ENCODE measurements around the gene SERPINE3.

SERPINE3 gene

DNA sequence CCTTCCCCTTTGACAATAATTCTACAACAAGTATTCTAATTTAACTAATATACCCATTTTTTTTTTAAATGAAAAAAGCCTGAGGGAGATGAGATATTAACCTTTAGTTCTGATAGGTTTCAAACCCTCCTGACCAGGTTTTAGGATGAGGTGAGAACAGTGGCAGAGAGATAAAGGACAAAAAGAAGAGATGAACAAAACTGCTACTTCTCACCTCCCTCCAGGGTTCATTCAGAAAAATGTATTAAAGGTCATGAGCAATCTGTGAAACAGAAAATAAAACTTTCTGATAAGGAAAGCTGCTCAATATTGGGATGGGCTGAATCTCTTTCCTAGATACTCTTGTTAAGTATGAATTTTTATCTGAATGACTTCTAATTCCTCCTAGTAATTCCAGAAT lies 24.1 kb downstream of the SERPINE3 start:
- no peak for DNase-seq (ENCODE audit: low read depth in 2 of 2)

- DNase-seq (ENCODE audit: low read depth in 2 of 2), result no peak
Observed at GRCh38 chr13:51364404-51365008, 25.0 kb downstream of the SERPINE3 start.

DNA sequence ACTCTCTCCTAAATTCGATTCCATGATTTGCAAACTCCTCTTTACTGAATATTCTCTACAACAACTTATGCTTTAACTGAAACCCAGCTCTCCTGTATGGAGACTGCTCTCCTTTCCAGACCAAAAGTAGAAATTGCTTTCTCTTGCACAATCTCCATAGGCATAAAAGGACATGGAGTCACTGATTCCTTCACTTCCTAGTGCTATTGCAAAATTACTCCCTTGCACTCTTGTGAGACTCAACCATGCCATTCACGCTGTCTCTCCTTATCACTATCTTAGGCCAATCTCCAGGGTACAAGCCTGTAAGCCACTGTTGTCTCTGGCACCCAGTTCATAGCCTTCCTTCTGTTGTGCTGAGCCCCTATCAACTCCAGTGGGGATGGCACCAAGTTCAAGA lies 30.6 kb downstream of the SERPINE3 start:
- no peak for DNase-seq (ENCODE audit: low read depth in 2 of 2)

GRCh38 chr13:51370811-51371210 lies 31.3 kb downstream of the SERPINE3 start:
- DNase-seq (ENCODE audit: low read depth in 2 of 2), result no peak

DNA sequence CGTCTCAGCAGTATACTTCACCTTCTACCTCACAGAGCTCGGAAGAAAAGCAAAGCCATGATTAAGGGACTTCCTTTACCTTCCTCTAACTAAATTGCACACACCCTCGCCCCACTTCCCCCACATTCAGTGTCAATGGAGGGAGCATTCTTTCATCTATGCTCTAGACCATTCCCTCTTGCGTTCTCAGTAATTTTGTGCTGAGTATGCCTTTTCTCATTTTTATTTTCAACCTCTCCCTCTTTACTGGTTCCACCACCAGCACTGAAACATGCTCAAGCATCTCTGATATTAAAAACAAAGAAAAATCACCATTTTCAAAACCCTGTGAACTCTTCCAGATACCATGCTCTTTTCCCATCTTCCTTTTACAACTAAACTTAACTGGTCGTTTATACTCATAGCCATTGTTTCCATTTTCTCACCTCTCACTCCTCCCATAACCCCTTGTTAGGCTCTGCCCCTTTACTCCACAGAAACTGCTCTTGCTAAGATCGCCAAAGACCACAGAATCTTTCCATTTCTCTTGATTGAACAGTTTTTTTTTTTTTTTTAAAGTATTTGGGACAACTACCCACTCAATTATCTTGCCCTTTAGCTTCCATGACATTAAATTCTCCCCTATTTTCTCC lies 32.4 kb downstream of the SERPINE3 start:
- no peak for DNase-seq (ENCODE audit: low read depth in 2 of 2)

GRCh38 chr13:51373451-51373850 lies 34.0 kb downstream of the SERPINE3 start:
- no peak for DNase-seq (ENCODE audit: low read depth in 2 of 2)

GRCh38 chr13:51380269-51380668 lies 40.8 kb downstream of the SERPINE3 start:
- DNase-seq (ENCODE audit: low read depth in 2 of 2), result no peak

GRCh38 chr13:51385114-51385513 lies 45.6 kb downstream of the SERPINE3 start:
- DNase-seq (ENCODE audit: low read depth in 2 of 2), result no peak

GRCh38 chr13:51394724-51395123 lies 55.2 kb downstream of the SERPINE3 start:
- DNase-seq (ENCODE audit: low read depth in 2 of 2), result no peak

DNA sequence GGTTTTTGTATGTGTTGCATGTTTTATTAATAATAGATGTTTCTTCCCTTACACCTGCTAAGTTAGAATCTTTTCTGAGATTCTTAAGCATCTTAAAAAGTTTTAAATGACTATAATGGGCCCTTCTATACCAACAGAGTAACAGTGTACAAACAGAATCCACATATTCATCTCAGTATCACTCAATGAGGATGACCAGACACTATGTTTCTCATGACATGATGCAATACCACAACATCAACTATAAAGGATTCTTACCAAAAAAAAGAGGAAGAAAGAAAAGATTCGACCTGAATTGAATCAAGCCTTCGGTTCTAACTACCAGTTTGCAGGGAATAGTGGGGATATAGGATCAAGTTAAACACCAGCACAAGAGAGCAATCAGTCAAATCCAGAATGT lies 56.9 kb downstream of the SERPINE3 start:
- DNase-seq (ENCODE audit: low read depth in 2 of 2), result no peak

DNA sequence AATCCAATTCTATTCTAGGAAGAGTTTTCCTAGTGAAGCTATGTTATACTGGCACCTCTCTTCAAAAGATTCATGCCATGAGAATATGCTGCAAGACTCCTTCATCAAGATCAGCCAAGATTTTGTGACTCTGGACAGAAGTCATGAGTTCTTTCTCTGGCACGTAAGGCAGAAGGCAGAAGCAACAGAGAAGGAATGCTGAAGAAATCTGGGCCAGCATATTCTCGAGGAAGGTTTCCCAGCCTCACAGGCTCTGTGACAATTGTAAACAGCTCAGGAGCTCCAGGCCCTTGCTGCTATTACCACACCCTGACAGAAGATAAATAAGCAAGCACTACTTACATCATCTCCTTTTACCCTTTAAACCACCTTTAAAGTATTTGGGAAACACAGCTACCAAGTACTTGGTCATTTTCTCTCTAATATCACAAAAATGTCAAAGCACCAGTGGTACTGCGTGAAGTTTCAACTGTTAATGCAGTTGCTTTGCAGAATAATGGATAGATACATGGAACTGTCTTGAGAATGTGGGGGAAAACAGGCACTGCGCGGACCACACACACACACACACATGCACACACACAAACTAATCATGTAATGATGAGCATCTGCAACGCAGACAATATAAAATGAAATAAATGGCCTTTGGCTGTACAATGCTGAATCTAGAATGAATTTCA lies 57.9 kb downstream of the SERPINE3 start:
- DNase-seq (ENCODE audit: low read depth in 2 of 2), result no peak

DNA sequence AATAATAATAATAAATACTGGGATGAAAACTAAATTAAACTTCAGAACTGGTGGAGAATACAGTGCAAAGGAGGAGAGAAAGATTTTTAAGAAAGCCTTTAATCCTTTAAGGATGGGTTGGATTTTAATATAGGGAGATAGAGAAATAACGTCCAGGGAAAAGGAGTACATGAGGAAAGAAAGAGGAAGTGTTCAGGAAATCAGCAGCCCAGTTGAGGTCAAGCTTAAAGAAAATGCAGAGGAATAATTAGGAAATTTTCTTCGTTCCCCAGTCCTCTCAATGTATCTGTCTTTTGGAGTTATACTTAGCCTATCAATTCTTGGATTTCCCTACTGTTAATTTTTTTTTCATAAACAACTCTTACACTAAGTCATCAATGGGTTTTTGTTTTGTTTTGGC lies 65.7 kb downstream of the SERPINE3 start:
- DNase-seq (ENCODE audit: low read depth in 2 of 2), result no peak

GRCh38 chr13:51412431-51412830 lies 72.9 kb downstream of the SERPINE3 start:
- no peak for DNase-seq (ENCODE audit: low read depth in 2 of 2)

All from activated CD4-positive, alpha-beta T cell treated with anti-CD3 and anti-CD28 coated beads for 24 hours (primary cell).